ENCODE data around the gene LARP4B.

DNA sequence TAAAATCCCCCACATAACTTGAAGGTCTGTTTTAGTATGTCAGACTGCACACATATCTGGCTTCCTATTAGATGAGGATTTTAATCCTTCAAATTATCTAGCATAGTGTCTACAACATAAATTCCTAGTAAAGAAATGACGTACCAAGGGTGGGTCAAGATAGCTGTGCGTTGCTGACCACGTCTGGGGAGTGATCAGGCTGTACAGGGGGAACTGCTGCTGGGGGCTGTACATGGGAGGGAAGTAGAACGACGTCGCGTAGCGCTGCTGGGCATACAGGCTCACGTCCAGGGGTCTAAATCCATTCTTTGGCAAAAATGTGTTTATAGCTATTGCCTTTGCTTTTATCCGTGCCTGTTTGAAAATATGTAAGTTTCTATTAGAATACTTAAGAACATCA, 102.3 kb downstream of the LARP4B start:
- TF ChIP-seq, protein P1, sequence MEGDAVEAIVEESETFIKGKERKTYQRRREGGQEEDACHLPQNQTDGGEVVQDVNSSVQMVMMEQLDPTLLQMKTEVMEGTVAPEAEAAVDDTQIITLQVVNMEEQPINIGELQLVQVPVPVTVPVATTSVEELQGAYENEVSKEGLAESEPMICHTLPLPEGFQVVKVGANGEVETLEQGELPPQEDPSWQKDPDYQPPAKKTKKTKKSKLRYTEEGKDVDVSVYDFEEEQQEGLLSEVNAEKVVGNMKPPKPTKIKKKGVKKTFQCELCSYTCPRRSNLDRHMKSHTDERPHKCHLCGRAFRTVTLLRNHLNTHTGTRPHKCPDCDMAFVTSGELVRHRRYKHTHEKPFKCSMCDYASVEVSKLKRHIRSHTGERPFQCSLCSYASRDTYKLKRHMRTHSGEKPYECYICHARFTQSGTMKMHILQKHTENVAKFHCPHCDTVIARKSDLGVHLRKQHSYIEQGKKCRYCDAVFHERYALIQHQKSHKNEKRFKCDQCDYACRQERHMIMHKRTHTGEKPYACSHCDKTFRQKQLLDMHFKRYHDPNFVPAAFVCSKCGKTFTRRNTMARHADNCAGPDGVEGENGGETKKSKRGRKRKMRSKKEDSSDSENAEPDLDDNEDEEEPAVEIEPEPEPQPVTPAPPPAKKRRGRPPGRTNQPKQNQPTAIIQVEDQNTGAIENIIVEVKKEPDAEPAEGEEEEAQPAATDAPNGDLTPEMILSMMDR (IDR thresholded peaks at IDR 0.05), result no peak
- TF ChIP-seq EZH2phosphoT487 (IDR thresholded peaks at IDR 0.05), result no peak

Data from neural progenitor cell (in vitro differentiated cells).